Measurements from ENCODE around the gene CMTM6.

DNA sequence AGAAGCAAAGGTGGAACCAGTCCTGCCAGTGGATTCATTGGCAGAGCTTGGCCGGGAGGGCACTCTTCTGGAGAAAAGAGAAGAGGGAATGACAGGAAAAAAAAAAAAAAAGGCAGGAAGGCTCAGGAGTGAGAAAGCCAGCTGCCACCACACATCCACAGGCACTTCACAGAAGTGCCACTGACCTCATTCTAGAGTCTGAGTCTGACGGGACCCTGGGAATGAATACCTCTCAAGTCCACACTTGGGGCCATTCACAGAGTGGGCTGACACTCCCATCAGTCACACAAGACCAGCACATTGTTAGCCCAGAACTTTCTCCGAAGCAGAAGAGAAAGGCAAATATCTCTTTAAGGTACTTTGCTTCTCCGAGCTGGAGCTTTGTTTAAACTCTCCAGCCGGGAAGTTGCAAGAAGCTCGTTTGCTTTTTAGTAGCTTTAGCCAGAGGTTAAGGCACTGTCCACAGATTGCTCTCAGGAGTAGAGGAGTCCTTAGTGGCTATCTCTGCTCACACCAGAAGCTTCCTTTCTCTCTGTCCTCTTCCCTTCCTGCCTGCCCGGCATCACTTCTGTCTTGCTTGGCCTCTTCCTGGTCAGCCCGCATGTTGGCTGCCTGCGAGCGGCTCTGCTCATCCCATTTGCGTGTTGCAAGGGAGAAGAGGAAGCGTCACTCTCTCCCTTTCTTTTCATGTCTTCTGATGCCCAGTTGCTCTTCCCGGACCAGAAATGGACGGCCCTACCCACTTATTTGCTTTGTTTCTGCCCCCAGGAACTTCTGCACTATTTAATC is 53.8 kb downstream of the CMTM6 start:
- TF ChIP-seq, protein P1, sequence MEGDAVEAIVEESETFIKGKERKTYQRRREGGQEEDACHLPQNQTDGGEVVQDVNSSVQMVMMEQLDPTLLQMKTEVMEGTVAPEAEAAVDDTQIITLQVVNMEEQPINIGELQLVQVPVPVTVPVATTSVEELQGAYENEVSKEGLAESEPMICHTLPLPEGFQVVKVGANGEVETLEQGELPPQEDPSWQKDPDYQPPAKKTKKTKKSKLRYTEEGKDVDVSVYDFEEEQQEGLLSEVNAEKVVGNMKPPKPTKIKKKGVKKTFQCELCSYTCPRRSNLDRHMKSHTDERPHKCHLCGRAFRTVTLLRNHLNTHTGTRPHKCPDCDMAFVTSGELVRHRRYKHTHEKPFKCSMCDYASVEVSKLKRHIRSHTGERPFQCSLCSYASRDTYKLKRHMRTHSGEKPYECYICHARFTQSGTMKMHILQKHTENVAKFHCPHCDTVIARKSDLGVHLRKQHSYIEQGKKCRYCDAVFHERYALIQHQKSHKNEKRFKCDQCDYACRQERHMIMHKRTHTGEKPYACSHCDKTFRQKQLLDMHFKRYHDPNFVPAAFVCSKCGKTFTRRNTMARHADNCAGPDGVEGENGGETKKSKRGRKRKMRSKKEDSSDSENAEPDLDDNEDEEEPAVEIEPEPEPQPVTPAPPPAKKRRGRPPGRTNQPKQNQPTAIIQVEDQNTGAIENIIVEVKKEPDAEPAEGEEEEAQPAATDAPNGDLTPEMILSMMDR (IDR thresholded peaks at IDR 0.05): no peak
- TF ChIP-seq POLR2A (IDR thresholded peaks at IDR 0.05) (no peak), POLR2AphosphoS5 (IDR thresholded peaks at IDR 0.05) (no peak)

All from prostate gland (tissue), 2 donors.